ENCODE data around the gene RTN1.
A peak's percentile ranks its signal among the peaks of the same experiment; 100 is the strongest.

DNA sequence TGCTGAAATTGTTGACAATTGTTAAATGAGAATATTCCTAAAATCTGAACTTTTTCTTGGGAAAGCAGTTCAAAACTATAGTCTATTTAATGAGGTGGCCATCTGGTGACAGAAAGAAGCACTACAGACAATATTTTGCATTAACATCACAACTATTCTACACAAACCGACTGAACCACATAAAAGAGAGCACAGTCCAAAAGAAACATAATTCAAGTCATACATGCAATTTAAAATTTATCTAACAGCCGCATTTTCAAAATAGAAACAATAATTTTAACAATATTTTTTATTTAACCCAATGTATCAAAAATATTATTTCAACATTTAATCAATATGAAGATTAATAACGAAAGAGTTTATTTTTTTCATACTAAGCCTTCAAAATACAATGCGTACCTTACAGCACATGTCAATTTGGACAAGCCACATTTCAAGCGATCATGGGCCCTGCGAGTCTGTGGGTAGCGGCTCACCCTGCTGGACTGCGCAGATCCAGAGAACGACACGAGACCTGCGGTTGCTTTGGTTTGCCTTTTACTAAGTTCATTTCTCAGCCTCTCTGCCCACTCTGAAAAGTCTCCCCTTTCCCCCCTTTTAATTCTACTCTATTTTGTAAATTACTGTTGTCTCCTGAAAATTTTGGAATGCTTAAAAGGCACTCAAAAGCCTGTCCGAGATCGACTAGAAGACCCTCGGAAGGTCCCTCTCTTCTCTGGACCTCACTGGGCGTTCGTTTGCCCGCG is 48.4 kb upstream of the RTN1 start:
- TF ChIP-seq, protein P1, sequence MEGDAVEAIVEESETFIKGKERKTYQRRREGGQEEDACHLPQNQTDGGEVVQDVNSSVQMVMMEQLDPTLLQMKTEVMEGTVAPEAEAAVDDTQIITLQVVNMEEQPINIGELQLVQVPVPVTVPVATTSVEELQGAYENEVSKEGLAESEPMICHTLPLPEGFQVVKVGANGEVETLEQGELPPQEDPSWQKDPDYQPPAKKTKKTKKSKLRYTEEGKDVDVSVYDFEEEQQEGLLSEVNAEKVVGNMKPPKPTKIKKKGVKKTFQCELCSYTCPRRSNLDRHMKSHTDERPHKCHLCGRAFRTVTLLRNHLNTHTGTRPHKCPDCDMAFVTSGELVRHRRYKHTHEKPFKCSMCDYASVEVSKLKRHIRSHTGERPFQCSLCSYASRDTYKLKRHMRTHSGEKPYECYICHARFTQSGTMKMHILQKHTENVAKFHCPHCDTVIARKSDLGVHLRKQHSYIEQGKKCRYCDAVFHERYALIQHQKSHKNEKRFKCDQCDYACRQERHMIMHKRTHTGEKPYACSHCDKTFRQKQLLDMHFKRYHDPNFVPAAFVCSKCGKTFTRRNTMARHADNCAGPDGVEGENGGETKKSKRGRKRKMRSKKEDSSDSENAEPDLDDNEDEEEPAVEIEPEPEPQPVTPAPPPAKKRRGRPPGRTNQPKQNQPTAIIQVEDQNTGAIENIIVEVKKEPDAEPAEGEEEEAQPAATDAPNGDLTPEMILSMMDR (IDR thresholded peaks at IDR 0.05): peak; percentile 65
- TF ChIP-seq POLR2AphosphoS5 (IDR thresholded peaks at IDR 0.05; ENCODE audit: low read depth, low read length) (no peak), USF2 (IDR thresholded peaks at IDR 0.05; ENCODE audit: borderline replicate concordance, low read depth, low read length) (no peak), GATA2 (CRISPR knock-in tag; IDR thresholded peaks at IDR 0.05) (no peak)
